GM06990 (cell line): ENCODE measurements around the gene DNA2.

Experiments used
- DNase-seq: peaks from one replicate; pipeline ENCODE4 v3.0.0-alpha.2; 2011; ENCODE audit not compliant: insufficient read length; ENCODE audit errors: extremely low read depth
- H3K27me3 ChIP-seq: replicated peaks from 2 replicates; pipeline ENCODE4 v1.6.0; 2011; ENCODE audit warnings: low read length; ENCODE audit not compliant: control insufficient read depth, insufficient read depth
- H3K36me3 ChIP-seq: 2 replicates; pipeline ENCODE4 v1.5.1; 2011; ENCODE audit warnings: low read length; ENCODE audit not compliant: control insufficient read depth, insufficient read depth
- H3K4me3 ChIP-seq: replicated peaks from 2 replicates; pipeline ENCODE4 v1.5.1; 2011; ENCODE audit warnings: low read depth, mild to moderate bottlenecking, control low read depth, low read length
- TF ChIP-seq, protein P1 (sequence below): IDR thresholded peaks from 2 replicates; pipeline ENCODE4 v1.5.1; 2011; ENCODE audit warnings: low read length, control low read depth, mild to moderate bottlenecking, inconsistent platforms; ENCODE audit not compliant: insufficient read depth, poor library complexity, severe bottlenecking

The DNA2 gene

GRCh38 chr10:68403701-68404100 lies 68.1 kb downstream of the DNA2 start:
- TF ChIP-seq, protein P1, sequence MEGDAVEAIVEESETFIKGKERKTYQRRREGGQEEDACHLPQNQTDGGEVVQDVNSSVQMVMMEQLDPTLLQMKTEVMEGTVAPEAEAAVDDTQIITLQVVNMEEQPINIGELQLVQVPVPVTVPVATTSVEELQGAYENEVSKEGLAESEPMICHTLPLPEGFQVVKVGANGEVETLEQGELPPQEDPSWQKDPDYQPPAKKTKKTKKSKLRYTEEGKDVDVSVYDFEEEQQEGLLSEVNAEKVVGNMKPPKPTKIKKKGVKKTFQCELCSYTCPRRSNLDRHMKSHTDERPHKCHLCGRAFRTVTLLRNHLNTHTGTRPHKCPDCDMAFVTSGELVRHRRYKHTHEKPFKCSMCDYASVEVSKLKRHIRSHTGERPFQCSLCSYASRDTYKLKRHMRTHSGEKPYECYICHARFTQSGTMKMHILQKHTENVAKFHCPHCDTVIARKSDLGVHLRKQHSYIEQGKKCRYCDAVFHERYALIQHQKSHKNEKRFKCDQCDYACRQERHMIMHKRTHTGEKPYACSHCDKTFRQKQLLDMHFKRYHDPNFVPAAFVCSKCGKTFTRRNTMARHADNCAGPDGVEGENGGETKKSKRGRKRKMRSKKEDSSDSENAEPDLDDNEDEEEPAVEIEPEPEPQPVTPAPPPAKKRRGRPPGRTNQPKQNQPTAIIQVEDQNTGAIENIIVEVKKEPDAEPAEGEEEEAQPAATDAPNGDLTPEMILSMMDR = no peak
- no peak for DNase-seq
- H3K27me3 ChIP-seq = no peaks in the 10 kb centered on the region
- H3K4me3 ChIP-seq = no peak overlapping the region
- no peaks in the 10 kb centered on the region for H3K36me3 ChIP-seq

DNA sequence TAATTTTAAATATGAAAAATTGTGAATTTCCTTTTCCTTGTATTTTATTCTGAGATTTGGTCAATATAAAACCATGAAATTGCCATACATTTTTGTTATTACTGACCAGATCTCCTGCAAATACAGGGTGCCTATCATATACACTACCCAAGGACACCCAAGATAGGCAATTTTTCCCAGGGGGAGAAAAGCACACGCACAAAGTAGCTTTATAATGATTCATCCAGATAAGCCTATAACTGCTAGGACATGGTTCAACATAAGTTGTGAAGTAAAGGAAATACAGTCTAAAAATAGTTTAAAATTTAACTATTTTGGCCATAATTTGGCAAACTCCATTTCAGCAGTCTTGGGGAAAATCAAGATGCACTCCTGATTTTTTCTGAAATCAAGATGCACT lies 69.5 kb downstream of the DNA2 start:
- H3K4me3 ChIP-seq = no peak overlapping the region
- no peaks in the 10 kb centered on the region for H3K27me3 ChIP-seq
- no peak for DNase-seq
- TF ChIP-seq, protein P1 = no peak
- no peaks in the 10 kb centered on the region for H3K36me3 ChIP-seq

- H3K36me3 ChIP-seq = no peaks in the 10 kb centered on the region
- TF ChIP-seq, protein P1 = no peak
- no peak overlapping the region for H3K4me3 ChIP-seq
- no peaks in the 10 kb centered on the region for H3K27me3 ChIP-seq
- DNase-seq = no peak
These were observed 74.8 kb downstream of the DNA2 start for GRCh38 chr10:68397005-68397404.

DNA sequence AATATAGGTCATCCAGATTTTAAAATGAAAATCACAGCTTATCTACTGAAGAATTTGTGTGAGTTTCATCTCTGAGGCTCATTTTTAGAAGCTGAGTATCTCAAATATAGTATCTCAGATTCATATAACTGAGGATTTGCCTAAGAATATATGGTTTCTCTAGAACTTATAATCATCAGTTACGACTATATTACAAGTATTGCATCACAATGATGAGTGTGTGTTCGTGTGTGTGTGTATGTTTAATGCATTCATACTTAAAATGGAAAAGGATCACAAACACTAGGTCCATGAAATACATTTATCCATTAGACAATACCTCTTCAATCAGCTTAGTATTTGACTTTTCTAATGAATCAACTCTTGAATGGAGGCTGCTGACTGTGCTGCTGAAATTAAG lies 86.0 kb downstream of the DNA2 start:
- TF ChIP-seq, protein P1 = no peak

DNA sequence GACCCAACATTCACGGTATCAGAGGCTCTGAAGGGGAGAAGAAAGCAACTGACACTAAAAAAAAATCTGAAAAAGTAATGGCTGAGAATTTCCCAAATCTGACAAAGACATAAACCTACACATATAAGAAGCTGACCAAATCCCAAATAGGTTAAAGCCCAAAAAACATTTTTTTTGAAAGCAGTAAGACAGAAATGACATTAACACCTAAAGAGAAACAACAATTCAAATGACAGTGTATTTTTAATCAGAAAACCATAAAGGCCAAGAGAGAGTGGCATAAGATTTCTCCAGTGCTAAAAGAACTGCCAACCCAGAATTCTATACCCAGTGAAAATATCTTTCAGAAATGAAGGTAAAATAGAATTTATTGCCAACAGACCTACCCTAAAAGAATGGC lies 100.2 kb downstream of the DNA2 start:
- TF ChIP-seq, protein P1 = no peak
- H3K27me3 ChIP-seq = no peaks in the 10 kb centered on the region
- 0 out of 2 replicates have a peak, but pooled peaks cover 3% of the 10 kb centered on the region for H3K36me3 ChIP-seq
- no peak for DNase-seq
- no peak overlapping the region for H3K4me3 ChIP-seq

More for the DNA sequence above, 86.0 kb downstream of the DNA2 start:
- H3K4me3 ChIP-seq = no peak overlapping the region
- no peaks in the 10 kb centered on the region; the same call in 1 of the 2 replicates for H3K36me3 ChIP-seq
- DNase-seq = no peak
- no peaks in the 10 kb centered on the region for H3K27me3 ChIP-seq

- peaks cover under 1% of the 10 kb centered on the region; the same call in 1 of the 2 replicates for H3K36me3 ChIP-seq
- no peak for DNase-seq
These were observed 104.7 kb downstream of the DNA2 start for GRCh38 chr10:68367121-68367520.

More at GRCh38 chr10:68367121-68367520, 104.7 kb downstream of the DNA2 start:
- Histone ChIP-seq H3K27me3 (no peaks in the 10 kb centered on the region), H3K4me3 (no peak overlapping the region)
- TF ChIP-seq, protein P1 = no peak
